ENCODE measurements around the gene MAML2.

- TF ChIP-seq POLR2AphosphoS5 (IDR thresholded peaks at IDR 0.05; ENCODE audit: low read depth) = no peak
- TF ChIP-seq REST (IDR thresholded peaks at IDR 0.05; ENCODE audit: insufficient replicate concordance, low read depth) = no peak
These were observed 26.1 kb downstream of the MAML2 start for GRCh38 chr11:96316869-96317268.

Measured in HL-60 (cell line).